ENCODE data around the gene DYNC1LI1. TPM values are rescaled to one million over a fixed set of nuclear protein-coding genes. Genes with fewer than 3 reads are reported as not detected.

DYNC1LI1 gene
- total and polyA plus RNA-seq, 2 donors (not counting 1 experiment from before 2014, with no cell fraction given), result 15.0 to 38.8 TPM

DNA sequence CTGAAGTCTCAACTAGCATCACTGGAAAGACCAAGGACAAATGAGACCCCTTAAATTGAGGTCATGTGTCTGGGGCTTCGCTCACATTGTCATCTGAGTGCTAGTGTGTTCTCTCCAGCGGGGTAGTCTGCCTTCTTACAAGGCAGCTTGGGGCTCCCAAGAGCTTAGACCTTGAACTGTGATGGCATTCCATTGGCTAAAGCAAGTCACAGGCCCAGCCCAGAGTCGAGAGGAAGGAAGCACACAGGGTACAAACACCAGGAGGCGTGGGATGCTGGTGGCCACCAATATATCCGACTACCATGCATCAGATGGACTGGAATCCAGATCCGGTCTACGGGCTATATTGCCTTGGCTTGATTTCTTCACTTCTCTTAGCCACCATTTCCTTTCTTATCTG is 31.5 kb upstream of the DYNC1LI1 start:
- Histone ChIP-seq H3K9me3 (ENCODE audit: control extremely low read depth in 1 of 3, control insufficient read depth in 2 of 3, insufficient read depth in 1 of 3, low read length in 2 of 3) (no peaks in the 10 kb centered on the region), H3K79me2 (ENCODE audit: control insufficient read depth, insufficient read depth, low read length) (no peaks in the 10 kb centered on the region), H3K4me3 (ENCODE audit: control extremely low read depth in 1 of 5, extremely low read depth in 1 of 5, insufficient read depth in 1 of 5, low read depth in 2 of 5, low read length in 4 of 5) (no peak overlapping the region), H2AFZ (ENCODE audit: insufficient read depth, low read depth, low read length, poor library complexity, severe bottlenecking) (no peak overlapping the region), H3K4me2 (replicated peaks; ENCODE audit: low read depth, low read length, poor library complexity, severe bottlenecking) (no peak overlapping the region), H3K4me1 (ENCODE audit: control insufficient read depth in 2 of 2, insufficient read depth in 2 of 2, low read length in 2 of 2) (no peaks in the 10 kb centered on the region), H3K27me3 (replicated peaks in 1 of 4; ENCODE audit: control extremely low read depth in 1 of 4, control insufficient read depth in 3 of 4, insufficient read depth in 4 of 4, low read length in 3 of 4) (no peaks in the 10 kb centered on the region), H4K20me1 (ENCODE audit: control insufficient read depth, insufficient read depth, low read length, poor library complexity, severe bottlenecking) (no peaks in the 10 kb centered on the region), H3K27ac (ENCODE audit: low read length in 2 of 2) (no peak overlapping the region), H3K36me3 (replicated peaks in 1 of 2; ENCODE audit: control extremely low read depth in 1 of 2, control insufficient read depth in 1 of 2, extremely low read depth in 1 of 2, insufficient read depth in 2 of 2, low read length in 1 of 2) (no peaks in the 10 kb centered on the region), H3K9ac (ENCODE audit: low read length) (no peak overlapping the region)
- ChIA-PET CTCF (no interaction called here), POLR2A (no interaction called here)
- Mint-ChIP-seq H3K27ac (no peak overlapping the region), H3K9me3 (ENCODE audit: insufficient read depth) (no peaks in the 10 kb centered on the region), H3K4me3 (no peak overlapping the region), H3K27me3 (peaks cover 42% of the 10 kb centered on the region), H3K4me1 (no peaks in the 10 kb centered on the region)
- DNase-seq, result no peak
- intact Hi-C loops (cut with micrococcal nuclease), result no loop called here
- no peak for ATAC-seq (ENCODE audit: low read depth)
- TF ChIP-seq, protein P1, sequence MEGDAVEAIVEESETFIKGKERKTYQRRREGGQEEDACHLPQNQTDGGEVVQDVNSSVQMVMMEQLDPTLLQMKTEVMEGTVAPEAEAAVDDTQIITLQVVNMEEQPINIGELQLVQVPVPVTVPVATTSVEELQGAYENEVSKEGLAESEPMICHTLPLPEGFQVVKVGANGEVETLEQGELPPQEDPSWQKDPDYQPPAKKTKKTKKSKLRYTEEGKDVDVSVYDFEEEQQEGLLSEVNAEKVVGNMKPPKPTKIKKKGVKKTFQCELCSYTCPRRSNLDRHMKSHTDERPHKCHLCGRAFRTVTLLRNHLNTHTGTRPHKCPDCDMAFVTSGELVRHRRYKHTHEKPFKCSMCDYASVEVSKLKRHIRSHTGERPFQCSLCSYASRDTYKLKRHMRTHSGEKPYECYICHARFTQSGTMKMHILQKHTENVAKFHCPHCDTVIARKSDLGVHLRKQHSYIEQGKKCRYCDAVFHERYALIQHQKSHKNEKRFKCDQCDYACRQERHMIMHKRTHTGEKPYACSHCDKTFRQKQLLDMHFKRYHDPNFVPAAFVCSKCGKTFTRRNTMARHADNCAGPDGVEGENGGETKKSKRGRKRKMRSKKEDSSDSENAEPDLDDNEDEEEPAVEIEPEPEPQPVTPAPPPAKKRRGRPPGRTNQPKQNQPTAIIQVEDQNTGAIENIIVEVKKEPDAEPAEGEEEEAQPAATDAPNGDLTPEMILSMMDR (IDR thresholded peaks at IDR 0.05), result no peak
- no peak for TF ChIP-seq EZH2 (IDR thresholded peaks at IDR 0.05; ENCODE audit: borderline replicate concordance, insufficient read depth, low read depth, low read length, poor library complexity, severe bottlenecking)
- 93% methylated on average over 3 of the region's 7 CpGs for whole genome bisulfite sequencing (ENCODE audit: insufficient coverage)

- H3K4me3 ChIP-seq (ENCODE audit: control extremely low read depth in 1 of 5, extremely low read depth in 1 of 5, insufficient read depth in 1 of 5, low read depth in 2 of 5, low read length in 4 of 5), result no peak overlapping the region
- H3K9me3 ChIP-seq (ENCODE audit: control extremely low read depth in 1 of 3, control insufficient read depth in 2 of 3, insufficient read depth in 1 of 3, low read length in 2 of 3), result no peaks in the 10 kb centered on the region
- no peak overlapping the region for H3K27ac ChIP-seq (ENCODE audit: low read length in 2 of 2)
- no peak overlapping the region for H3K9ac ChIP-seq (ENCODE audit: low read length)
- ATAC-seq (ENCODE audit: low read depth), result no peak
- Mint-ChIP-seq H3K27ac (no peak overlapping the region), H3K9me3 (ENCODE audit: insufficient read depth) (no peaks in the 10 kb centered on the region), H3K4me1 (no peaks in the 10 kb centered on the region), H3K4me3 (no peak overlapping the region), H3K27me3 (peaks cover 42% of the 10 kb centered on the region)
- H3K36me3 ChIP-seq (replicated peaks in 1 of 2; ENCODE audit: control extremely low read depth in 1 of 2, control insufficient read depth in 1 of 2, extremely low read depth in 1 of 2, insufficient read depth in 2 of 2, low read length in 1 of 2), result no peaks in the 10 kb centered on the region
- intact Hi-C loops (cut with micrococcal nuclease), result no loop called here
- H2AFZ ChIP-seq (ENCODE audit: insufficient read depth, low read depth, low read length, poor library complexity, severe bottlenecking), result no peak overlapping the region
- CTCF ChIA-PET, result no interaction called here
- TF ChIP-seq, protein P1 (IDR thresholded peaks at IDR 0.05), result no peak
- TF ChIP-seq EZH2 (IDR thresholded peaks at IDR 0.05; ENCODE audit: borderline replicate concordance, insufficient read depth, low read depth, low read length, poor library complexity, severe bottlenecking), result no peak
- no peaks in the 10 kb centered on the region for H3K4me1 ChIP-seq (ENCODE audit: control insufficient read depth in 2 of 2, insufficient read depth in 2 of 2, low read length in 2 of 2)
- no peak overlapping the region for H3K4me2 ChIP-seq (replicated peaks; ENCODE audit: low read depth, low read length, poor library complexity, severe bottlenecking)
- H3K27me3 ChIP-seq (replicated peaks in 1 of 4; ENCODE audit: control extremely low read depth in 1 of 4, control insufficient read depth in 3 of 4, insufficient read depth in 4 of 4, low read length in 3 of 4), result peaks cover 0 to 3% (median 0%) of the 10 kb centered on the region in 4 experiments
- no peaks in the 10 kb centered on the region for H3K79me2 ChIP-seq (ENCODE audit: control insufficient read depth, insufficient read depth, low read length)
- POLR2A ChIA-PET, result no interaction called here
- WGBS (ENCODE audit: insufficient coverage), result 84% methylated on average over 3 of the region's 3 CpGs
- H4K20me1 ChIP-seq (ENCODE audit: control insufficient read depth, insufficient read depth, low read length, poor library complexity, severe bottlenecking), result no peaks in the 10 kb centered on the region
- no peak for DNase-seq
Observed at GRCh38 chr3:32601722-32602121, 31.1 kb upstream of the DYNC1LI1 start.

Data from B cell (primary cell).